ENCODE data around the gene ZNFX1.
"Not testable (repeated sequence)": the region's sequence is repeated elsewhere in the genome, so short reads cannot be mapped to it uniquely, and the experiment has no call there.

The ZNFX1 gene

DNA sequence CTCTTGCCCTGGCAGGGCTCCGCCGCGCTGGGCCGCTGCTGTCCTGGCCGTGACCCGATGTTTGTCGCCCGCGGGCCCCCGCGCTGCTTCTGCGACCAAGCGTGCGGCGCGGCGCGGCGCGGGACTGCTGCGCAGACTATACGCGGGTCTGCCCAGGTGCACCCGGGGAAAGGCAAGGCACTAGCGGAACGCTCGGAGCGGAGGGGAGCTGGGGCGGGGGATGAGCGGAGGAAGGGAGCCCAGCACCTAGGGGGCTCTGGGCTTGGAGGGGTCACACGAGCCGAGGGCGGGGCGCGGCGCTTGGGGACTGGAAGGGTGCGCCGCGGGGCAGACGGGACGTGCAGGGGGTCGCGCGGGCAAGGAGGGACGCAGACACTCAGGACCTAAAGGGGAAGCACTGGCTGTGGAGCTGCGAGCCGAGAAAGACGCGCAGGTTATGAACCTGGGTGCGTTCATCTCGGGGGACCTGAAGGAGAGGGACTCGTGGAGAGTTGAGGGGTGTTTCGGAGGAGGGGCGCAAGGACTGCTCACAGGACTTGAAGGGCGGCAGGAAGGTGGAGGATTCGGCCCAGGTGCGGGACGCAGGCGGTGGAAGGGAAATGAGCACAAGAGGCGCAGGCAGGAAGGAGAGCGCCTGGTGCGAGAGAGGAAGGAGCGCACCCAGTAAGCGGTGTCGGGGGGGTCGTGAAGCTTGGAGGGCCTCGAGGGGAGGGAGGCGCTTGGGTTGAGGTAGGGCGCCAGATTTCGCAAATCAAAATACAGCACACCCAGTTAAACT is 40.8 kb upstream of the ZNFX1 start:
- H3K4me3 ChIP-seq (ENCODE audit: control insufficient read depth, low read depth, low read length): no peak overlapping the region
- no peak for DNase-seq (ENCODE audit: low read depth)
- TF ChIP-seq CTCF (conservative IDR thresholded peaks at IDR 0.05; ENCODE audit: control insufficient read depth, insufficient read depth, low read depth, low read length): no peak

DNA sequence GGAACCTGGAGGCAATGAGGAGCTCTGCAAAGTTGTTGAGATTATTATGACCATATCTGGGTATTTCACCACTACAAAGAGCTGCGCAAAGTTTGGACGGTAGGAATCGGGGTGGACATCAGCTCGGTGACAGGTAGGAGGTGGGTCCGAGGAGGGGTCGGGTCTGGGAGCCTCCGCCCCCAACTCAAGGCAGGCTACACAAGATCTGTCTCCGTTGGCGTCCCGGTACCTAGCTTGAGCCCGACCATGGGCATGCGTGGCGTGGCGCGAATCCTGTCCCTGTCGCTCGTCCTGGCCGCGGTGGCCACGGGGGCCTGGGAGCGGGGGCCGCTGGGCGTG is 40.2 kb upstream of the ZNFX1 start:
- no peak for TF ChIP-seq CTCF (conservative IDR thresholded peaks at IDR 0.05; ENCODE audit: control insufficient read depth, insufficient read depth, low read depth, low read length)
- DNase-seq (ENCODE audit: low read depth): no peak
- no peak overlapping the region for H3K4me3 ChIP-seq (ENCODE audit: control insufficient read depth, low read depth, low read length)

GRCh38 chr20:49316704-49317103 is 38.8 kb upstream of the ZNFX1 start:
- H3K4me3 ChIP-seq (ENCODE audit: control insufficient read depth, low read depth, low read length): no peak overlapping the region
- no peak for DNase-seq (ENCODE audit: low read depth)
- no peak for TF ChIP-seq CTCF (conservative IDR thresholded peaks at IDR 0.05; ENCODE audit: control insufficient read depth, insufficient read depth, low read depth, low read length)

DNA sequence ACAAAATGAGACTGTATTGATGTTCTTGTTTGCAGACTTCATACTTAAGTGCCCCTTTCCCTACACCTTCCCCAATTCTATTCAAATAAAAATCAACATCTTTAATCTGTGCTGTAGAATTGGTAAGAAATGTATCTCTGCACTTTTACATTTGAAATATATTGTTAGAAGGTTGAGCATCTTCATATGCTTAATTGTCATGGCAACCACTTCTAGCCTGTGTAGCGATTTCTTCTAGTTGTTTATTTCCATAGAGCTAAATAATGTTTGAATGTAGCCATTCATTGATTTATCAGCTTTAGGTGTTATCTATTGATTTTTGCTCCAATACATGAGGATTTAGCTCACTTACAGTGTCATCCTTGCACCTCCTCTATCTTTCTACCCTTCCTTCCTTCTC is 37.7 kb upstream of the ZNFX1 start:
- H3K4me3 ChIP-seq (ENCODE audit: control insufficient read depth, low read depth, low read length): no peak overlapping the region
- TF ChIP-seq CTCF (conservative IDR thresholded peaks at IDR 0.05; ENCODE audit: control insufficient read depth, insufficient read depth, low read depth, low read length): no peak
- no peak for DNase-seq (ENCODE audit: low read depth)

- H3K4me3 ChIP-seq (ENCODE audit: control insufficient read depth, low read depth, low read length); DNase-seq (ENCODE audit: low read depth): not testable (repeated sequence)
Observed at GRCh38 chr20:49314052-49314451, 36.2 kb upstream of the ZNFX1 start.

DNA sequence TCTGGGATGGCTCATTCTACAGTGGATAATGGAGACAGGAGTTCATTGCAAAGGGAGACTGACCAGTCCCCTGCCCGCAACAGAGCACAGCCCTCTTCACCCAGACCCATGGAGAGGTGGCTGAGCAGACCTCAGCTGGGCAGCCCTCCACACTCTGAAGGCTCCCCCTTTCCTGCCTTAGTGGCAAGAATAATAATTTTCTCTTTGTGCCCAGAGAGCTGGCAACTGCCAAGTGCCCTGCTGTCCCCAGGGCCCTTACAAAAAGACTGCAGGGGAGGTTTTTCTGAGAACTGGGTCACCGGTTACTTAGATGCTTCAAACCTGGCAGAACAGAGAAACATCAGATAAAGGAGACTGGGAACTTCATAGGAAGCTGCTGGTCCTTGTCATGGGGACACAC is 35.4 kb upstream of the ZNFX1 start:
- DNase-seq (ENCODE audit: low read depth): no peak

GRCh38 chr20:49312661-49313060 is 34.8 kb upstream of the ZNFX1 start:
- H3K4me3 ChIP-seq (ENCODE audit: control insufficient read depth, low read depth, low read length): no peak overlapping the region
- DNase-seq (ENCODE audit: low read depth): no peak
- TF ChIP-seq CTCF (conservative IDR thresholded peaks at IDR 0.05; ENCODE audit: control insufficient read depth, insufficient read depth, low read depth, low read length): no peak

More for the DNA sequence above, 35.4 kb upstream of the ZNFX1 start:
- H3K4me3 ChIP-seq (ENCODE audit: control insufficient read depth, low read depth, low read length): no peak overlapping the region
- TF ChIP-seq CTCF (conservative IDR thresholded peaks at IDR 0.05; ENCODE audit: control insufficient read depth, insufficient read depth, low read depth, low read length): no peak

Measured in fibroblast of mammary gland (primary cell).